Fibroblast of skin of abdomen (primary cell): ENCODE data around the gene CPNE9.

Source experiments
- DNase-seq: peaks from one replicate; pipeline ENCODE4 v3.0.0-alpha.2; 2013

CPNE9 gene

DNA sequence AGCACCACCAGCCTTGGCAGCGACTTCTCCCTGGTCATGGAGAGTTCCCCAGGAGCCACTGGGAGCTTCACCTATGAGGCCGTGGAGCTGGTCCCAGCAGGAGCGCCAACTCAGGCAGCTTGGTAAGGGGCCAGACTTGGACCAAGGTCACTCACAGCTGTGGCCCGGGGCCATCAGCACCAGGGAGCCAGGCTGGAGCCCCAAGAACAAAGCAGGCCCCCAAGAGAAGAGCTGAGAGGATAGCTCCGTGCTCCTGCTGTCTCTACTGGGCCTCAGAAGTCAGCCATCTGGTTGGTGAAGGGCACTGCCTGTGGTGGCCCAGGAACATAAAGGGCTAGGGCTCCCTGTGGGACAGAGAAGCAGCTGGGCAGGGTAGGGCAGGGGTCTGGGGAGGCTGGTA lies 14.7 kb upstream of the CPNE9 start:
- no peak for DNase-seq

DNA sequence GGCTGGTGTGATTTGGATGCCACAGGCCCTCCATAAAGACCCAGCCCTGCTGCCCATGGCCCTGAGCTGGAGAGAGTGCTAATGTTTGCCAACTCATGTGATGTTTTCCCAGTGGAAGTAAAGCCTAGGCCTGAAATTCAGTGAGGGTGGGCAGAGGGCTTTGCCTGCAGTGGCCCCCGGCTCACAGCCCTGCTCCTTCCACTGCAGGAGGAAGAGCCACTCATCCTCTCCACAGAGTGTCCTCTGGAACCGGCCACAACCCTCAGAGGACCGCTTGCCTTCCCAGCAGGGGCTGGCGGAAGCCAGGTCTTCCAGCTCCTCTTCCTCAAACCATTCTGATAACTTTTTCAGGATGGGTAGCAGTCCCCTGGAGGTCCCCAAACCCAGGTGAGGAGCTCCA lies 13.9 kb upstream of the CPNE9 start:
- no peak for DNase-seq

DNA sequence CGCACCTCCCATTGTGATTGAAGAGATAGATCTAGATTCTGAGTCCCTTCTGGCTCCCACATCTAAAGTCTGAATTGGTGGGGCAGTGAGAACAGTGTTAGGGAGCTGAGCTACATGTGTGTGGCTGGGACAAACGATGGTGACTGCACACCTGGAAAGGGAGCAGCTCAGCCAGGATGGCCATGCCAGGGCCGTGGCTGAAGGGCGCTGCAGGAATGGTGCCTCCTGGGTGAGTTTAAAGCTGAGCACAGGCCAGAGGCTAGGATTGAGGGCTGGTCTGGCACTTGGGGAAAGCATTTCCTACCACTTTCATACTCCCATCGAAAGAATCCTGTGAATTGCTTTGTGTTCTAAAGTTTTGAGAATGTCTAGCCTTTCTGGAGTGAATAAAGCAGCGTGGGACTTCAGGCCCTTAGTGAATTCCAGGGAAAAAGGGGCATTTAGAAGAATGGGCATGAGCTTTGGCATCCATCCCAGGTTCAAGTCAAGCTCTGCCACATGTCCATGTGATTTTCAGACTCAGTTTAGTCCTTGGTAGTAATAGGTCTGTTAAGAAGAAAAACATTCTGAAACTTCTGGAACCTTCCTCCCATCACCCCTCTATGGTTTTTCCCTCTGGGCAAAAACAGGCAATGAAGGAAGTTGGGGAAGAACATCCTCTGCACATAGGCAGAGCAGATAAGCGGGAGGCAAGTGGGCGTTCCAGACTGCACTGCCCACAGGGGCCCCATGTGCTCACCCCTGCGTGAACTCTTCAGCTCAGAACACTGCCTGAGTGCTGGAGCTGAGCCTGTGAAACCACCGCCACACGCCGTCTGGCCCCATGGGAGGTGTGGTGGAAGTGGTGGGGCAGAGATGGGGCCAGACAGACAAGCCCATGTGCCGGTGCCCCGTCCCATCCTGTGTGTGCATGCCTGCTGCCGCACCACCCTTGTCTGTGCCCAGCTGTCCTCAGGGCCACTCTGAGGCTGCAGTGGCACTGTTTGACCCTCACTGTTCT lies 12.9 kb upstream of the CPNE9 start:
- no peak for DNase-seq

- no peak for DNase-seq
Measured at GRCh38 chr3:9691636-9692035, 12.0 kb upstream of the CPNE9 start.

- DNase-seq, result no peak
Measured at GRCh38 chr3:9692416-9692815, 11.2 kb upstream of the CPNE9 start.

DNA sequence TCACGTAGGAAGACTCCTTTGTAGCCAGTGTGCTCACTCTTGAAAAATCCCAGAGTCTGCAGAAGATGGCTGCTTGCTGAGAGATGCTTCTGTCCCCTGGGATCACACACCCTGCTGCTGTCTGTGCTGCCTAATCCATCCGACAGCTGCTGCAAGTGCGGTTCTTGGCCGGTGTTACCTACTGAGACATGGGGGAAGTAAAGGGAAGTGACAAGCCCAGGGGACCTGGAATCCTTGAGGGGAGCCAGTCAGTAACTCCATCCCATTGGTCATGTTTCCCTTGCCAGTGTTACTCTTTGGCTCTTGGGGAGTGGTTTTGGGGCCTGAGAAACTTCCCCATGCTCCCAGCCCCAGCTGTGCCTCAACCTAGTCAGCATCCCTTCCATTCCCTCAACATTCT lies 8.3 kb upstream of the CPNE9 start:
- DNase-seq, result no peak

DNA sequence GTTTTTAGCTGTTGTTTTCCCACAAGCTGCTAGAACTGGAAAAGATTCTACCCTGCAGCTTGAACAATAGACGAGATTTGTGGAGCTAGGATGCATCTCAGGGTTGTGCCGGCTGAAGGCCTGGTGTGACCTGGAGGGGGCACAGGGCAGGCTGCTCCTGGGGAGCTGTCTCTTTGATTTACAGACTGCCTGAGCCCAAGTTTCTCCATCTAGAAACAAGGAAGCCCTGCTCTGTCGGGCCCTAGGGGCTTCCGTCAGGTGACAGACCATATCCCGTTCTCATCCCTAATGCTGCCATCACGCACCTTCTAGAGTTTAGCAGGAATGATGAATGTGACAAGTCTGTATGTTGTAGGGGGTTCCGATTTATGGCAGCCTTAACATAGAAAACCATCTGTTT lies 7.9 kb upstream of the CPNE9 start:
- no peak for DNase-seq

- no peak for DNase-seq
Measured at GRCh38 chr3:9696480-9697220, 7.0 kb upstream of the CPNE9 start.

- no peak for DNase-seq
Measured at GRCh38 chr3:9697892-9698291, 5.7 kb upstream of the CPNE9 start.

DNA sequence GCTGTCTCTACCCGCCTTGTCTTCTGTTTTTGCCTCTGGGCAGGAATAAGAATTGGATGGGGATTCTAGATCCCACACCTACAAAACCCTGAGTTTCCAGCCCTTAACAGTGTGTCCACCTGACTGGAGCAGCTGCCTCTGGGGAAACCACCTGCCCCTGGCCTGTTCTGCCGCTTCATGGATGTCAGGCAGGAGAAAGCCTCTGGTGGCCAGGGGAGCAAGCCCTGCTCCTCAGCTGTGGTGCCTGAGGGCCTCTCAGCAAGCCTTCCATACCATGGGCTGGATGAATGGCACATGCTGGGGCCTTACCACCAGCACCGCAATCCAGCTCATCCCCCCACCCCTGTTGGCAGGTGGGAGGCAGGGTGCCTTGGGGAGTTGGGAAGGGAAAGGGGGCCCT lies 5.3 kb upstream of the CPNE9 start:
- no peak for DNase-seq

- no peak for DNase-seq
Measured at GRCh38 chr3:9700536-9700935, 3.1 kb upstream of the CPNE9 start.

GRCh38 chr3:9701006-9701405 lies 2.6 kb upstream of the CPNE9 start:
- no peak for DNase-seq

- no peak for DNase-seq
Measured at GRCh38 chr3:9701711-9702110, 1.9 kb upstream of the CPNE9 start.

GRCh38 chr3:9703240-9703639 lies 393 bp upstream of the CPNE9 start:
- no peak for DNase-seq

DNA sequence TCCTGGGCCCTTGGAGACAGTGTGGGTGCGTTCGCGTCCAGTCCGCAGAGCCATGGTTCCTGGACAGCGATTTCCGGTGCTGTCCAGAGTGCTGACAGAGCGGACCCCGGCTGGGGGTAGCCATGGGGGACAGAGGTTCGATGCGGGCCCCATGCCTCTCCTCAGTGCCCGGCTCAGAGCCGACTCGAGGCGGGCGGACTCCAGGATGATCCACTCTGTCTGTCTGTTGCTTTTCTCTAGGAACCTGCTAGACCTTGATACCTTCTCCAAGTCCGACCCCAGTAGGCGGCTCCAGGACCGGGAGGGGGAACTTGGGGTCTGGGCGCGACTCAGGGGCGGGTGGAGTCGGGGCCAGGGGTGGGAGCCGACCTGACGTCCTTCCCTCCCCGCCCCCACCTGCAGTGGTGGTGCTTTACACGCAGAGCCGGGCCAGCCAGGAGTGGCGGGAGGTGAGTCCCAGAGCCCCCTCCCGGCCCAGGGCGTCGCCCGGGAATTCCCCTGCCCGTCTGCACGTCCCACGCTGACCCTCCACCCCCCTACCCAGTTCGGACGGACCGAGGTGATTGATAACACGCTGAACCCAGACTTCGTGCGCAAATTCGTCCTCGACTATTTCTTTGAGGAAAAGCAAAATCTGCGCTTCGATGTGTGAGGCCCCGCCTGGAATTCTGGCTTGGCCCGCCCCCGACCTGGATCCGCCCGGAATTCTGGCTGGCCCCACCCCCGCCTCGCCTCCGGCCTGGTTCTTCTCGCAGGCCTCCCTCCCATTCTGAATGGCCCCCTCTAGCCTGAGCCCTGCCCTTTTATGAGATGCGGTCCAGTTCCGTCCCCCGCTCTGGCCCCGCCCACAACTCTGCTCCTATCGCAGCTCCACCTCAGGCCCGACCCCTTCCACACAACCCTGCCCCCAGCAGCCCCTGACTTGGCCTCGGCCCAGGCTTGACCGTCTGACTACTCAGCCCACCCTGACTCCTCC lies 1.0 kb downstream of the CPNE9 start:
- peak; percentile 22 for DNase-seq

GRCh38 chr3:9710174-9710739 lies 6.6 kb downstream of the CPNE9 start:
- no peak for DNase-seq

GRCh38 chr3:9712415-9712814 lies 8.8 kb downstream of the CPNE9 start:
- no peak for DNase-seq

DNA sequence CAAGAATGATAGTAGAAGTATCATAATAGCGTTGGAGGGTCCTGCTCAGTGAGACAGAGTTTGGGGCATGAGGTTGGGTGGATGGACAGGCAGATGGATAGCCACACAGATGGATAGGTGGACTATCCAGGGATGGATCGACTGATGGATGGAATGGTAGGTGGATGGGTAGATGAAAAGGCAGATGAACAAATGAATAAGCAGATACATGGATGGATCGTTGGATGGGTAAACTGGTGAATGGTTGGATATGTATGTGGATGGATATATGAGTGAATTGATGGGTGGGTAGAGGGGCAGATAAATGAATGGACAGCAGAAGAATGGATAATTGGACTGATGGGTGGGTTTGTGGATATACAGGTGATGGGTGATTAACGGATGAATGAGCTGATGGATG lies 9.5 kb downstream of the CPNE9 start:
- no peak for DNase-seq

- DNase-seq, result no peak
Measured at GRCh38 chr3:9715136-9715535, 11.5 kb downstream of the CPNE9 start.

- peak; percentile 84 for DNase-seq
Measured at GRCh38 chr3:9715764-9716437, 12.3 kb downstream of the CPNE9 start.

DNA sequence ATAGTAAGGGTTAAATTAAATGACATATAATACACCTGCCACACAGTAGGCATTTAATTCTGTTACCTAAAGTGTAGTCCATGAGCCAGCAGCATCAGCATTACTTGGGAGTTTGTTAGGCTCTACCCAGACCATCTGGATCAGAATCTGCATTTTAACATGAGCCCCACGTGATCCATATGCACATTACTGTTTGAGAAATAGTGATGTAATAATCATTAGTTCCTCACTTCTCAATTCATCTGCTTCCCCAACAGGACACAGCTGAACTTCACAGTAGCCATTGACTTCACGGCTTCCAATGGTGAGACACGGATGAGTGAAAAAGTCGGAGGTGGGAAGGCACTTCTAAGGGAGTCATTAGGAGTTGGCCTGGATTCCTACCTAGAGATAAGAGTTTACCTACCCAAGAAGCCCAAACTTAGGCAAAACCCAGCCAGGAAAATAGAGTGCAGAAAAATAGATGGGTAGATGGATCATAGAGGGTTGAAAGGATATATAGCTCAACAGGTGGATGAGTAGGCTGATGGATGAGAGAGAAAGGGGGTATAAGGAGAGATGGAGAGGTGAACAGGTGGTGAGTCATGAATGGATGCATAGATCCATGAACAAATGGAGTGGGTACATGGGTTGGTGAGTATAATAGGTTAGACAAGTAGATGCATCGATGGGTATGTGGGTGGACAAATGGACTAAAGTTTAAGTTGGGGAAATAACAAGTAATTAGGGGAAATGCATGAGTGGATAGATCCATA lies 13.3 kb downstream of the CPNE9 start:
- DNase-seq, result no peak
